ENCODE measurements around the gene CMTM6.
"Not testable (repeated sequence)": the region's sequence is repeated elsewhere in the genome, so short reads cannot be mapped to it uniquely, and the experiment has no call there.

Gene CMTM6

DNA sequence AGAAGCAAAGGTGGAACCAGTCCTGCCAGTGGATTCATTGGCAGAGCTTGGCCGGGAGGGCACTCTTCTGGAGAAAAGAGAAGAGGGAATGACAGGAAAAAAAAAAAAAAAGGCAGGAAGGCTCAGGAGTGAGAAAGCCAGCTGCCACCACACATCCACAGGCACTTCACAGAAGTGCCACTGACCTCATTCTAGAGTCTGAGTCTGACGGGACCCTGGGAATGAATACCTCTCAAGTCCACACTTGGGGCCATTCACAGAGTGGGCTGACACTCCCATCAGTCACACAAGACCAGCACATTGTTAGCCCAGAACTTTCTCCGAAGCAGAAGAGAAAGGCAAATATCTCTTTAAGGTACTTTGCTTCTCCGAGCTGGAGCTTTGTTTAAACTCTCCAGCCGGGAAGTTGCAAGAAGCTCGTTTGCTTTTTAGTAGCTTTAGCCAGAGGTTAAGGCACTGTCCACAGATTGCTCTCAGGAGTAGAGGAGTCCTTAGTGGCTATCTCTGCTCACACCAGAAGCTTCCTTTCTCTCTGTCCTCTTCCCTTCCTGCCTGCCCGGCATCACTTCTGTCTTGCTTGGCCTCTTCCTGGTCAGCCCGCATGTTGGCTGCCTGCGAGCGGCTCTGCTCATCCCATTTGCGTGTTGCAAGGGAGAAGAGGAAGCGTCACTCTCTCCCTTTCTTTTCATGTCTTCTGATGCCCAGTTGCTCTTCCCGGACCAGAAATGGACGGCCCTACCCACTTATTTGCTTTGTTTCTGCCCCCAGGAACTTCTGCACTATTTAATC, 53.8 kb downstream of the CMTM6 start:
- WGBS (ENCODE audit: insufficient coverage, insufficient read length): no CpG with 5 or more reads among the region's 14 CpGs
- no peaks in the 10 kb centered on the region for H3K9me3 ChIP-seq (ENCODE audit: control insufficient read depth, insufficient read depth, low read length)
- DNase-seq (ENCODE audit: low read depth, low spot score): no peak
- H3K27ac ChIP-seq (ENCODE audit: low read length): no peak overlapping the region
- H3K4me3 ChIP-seq (ENCODE audit: low read length): no peak overlapping the region
- no peaks in the 10 kb centered on the region for H3K4me1 ChIP-seq (ENCODE audit: control insufficient read depth, insufficient read depth, low read length)
- H3K27me3 ChIP-seq (ENCODE audit: control insufficient read depth, insufficient read depth, low read length): no peaks in the 10 kb centered on the region
- peaks cover 3% of the 10 kb centered on the region; the same call in 1 of the 2 replicates for H3K36me3 ChIP-seq (ENCODE audit: control insufficient read depth, insufficient read depth, low read length)

DNA sequence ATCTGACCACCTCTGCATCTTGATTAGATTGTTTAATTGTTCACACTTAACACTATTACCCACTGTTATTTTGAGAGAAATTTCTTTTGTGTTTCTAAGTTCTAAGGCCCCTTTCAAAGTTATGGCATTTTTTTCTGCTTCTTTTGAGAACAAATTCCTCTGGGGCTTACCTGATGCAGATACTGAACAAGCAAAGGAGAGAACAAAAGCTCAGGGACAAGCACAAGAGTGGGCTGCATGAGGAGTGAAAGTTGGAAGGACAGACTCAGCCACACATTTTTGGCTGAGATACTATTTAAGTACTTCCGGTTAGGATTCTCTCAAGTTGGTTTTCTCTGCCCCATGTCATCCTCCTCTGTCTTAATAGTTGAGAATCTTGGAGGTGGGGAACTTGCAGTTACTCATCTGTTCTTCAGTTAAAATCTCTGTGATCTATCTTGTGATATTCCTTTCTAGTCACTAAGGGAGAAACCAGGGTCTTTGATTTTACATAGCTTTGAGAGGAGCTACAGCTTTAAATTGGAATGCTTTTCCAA, 54.7 kb downstream of the CMTM6 start:
- H3K4me1 ChIP-seq (ENCODE audit: control insufficient read depth, insufficient read depth, low read length): no peaks in the 10 kb centered on the region
- no CpG with 5 or more reads among the region's 1 CpG for WGBS (ENCODE audit: insufficient coverage, insufficient read length)
- no peaks in the 10 kb centered on the region for H3K27me3 ChIP-seq (ENCODE audit: control insufficient read depth, insufficient read depth, low read length)
- H3K4me3 ChIP-seq (ENCODE audit: low read length): no peak overlapping the region
- peaks cover 3% of the 10 kb centered on the region; the same call in 1 of the 2 replicates for H3K36me3 ChIP-seq (ENCODE audit: control insufficient read depth, insufficient read depth, low read length)
- no peak for DNase-seq (ENCODE audit: low read depth, low spot score)
- H3K9me3 ChIP-seq (ENCODE audit: control insufficient read depth, insufficient read depth, low read length): no peaks in the 10 kb centered on the region
- H3K27ac ChIP-seq (ENCODE audit: low read length): no peak overlapping the region

DNA sequence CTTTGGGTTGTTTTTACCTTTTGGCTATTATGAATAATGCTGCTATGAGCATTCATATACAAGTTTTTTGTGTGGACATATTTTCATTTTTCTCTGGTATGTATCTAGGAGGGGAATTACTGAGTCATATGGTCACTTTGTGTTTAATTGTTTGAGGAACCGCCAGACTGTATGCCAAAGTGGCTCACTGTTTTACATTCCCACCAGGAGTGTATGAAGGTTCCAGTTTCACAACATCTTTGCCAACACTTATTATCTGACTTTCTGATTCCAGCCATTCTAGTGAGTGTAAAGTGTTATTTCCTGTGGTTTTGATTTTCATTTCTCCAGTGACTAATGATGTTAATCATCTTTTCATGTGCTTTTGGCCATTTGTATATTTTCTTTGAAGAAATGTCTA, 59.2 kb downstream of the CMTM6 start:
- Histone ChIP-seq H3K4me3 (ENCODE audit: low read length) (no peak overlapping the region), H3K36me3 (ENCODE audit: control insufficient read depth, insufficient read depth, low read length) (no peaks in the 10 kb centered on the region), H3K4me1 (ENCODE audit: control insufficient read depth, insufficient read depth, low read length) (peaks cover 2% of the 10 kb centered on the region; the same call in 1 of the 2 replicates), H3K27me3 (ENCODE audit: control insufficient read depth, insufficient read depth, low read length) (no peaks in the 10 kb centered on the region; the same call in 1 of the 2 replicates), H3K27ac (ENCODE audit: low read length) (no peak overlapping the region), H3K9me3 (ENCODE audit: control insufficient read depth, insufficient read depth, low read length) (no peaks in the 10 kb centered on the region)
- WGBS (ENCODE audit: insufficient coverage, insufficient read length): no CpG with 5 or more reads among the region's 1 CpG
- DNase-seq (ENCODE audit: low read depth, low spot score): no peak

DNA sequence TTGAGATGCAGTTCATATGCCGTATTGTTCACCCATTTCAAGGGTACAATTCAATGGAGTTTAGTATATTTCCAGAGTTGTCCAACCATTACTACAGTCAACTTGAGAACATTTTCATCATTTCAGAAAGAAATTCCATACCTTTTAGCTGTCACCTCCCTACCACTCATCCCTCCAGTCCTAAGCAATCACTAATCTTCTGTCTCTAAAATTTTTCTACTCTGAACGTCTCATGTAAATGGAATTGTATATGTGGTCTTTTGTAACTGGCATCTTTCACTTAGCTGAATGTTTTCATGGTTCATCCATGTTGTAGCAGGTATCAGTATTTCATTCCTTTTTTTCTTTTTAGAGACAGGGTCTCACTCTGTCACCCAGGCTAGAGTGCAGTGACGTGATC, 59.9 kb downstream of the CMTM6 start:
- no CpG with 5 or more reads among the region's 3 CpGs for WGBS (ENCODE audit: insufficient coverage, insufficient read length)
- Histone ChIP-seq H3K36me3 (ENCODE audit: control insufficient read depth, insufficient read depth, low read length) (no peaks in the 10 kb centered on the region), H3K9me3 (ENCODE audit: control insufficient read depth, insufficient read depth, low read length) (no peaks in the 10 kb centered on the region), H3K4me1 (ENCODE audit: control insufficient read depth, insufficient read depth, low read length) (peaks cover 2% of the 10 kb centered on the region; the same call in 1 of the 2 replicates), H3K27ac (ENCODE audit: low read length) (no peak overlapping the region), H3K27me3 (ENCODE audit: control insufficient read depth, insufficient read depth, low read length) (no peaks in the 10 kb centered on the region; the same call in 1 of the 2 replicates), H3K4me3 (ENCODE audit: low read length) (no peak overlapping the region)
- DNase-seq (ENCODE audit: low read depth, low spot score): no peak

DNA sequence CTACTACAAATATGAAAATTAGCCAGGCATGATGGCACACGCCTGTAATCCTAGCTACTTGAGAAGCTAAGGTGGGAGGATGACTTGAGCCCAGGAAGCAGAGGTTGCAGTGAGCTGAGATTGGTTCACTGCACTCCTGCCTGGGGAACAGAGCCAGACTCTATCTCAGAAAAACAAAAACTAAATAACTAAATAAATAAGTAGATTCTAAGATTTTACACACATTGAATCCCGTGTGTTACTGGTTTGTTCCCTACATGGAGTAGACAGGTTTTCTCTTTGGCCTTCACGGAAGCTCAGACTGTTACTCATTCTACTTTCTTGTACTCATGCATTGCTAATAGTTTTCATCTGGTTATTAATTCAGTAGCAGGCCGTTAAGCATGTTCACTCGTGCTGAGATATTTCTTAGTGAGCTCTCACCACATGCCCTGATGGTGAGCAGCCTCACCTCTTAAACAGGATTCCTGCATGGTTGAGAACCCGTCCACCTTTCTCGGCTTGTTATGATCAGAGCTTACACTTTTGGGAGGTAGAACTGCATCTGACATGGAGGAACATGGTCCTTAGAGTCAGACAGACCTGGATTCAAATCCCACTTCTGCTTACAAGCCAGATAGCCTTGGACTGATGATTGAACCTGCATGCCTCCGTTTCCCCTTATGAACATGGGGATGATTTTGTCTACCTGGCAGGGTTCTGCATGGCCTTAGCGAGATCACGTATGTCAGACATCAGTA, 61.9 kb downstream of the CMTM6 start:
- no CpG with 5 or more reads among the region's 10 CpGs for WGBS (ENCODE audit: insufficient coverage, insufficient read length)
- no peaks in the 10 kb centered on the region for H3K9me3 ChIP-seq (ENCODE audit: control insufficient read depth, insufficient read depth, low read length)
- H3K27me3 ChIP-seq (ENCODE audit: control insufficient read depth, insufficient read depth, low read length): no peaks in the 10 kb centered on the region; the same call in 1 of the 2 replicates
- H3K4me1 ChIP-seq (ENCODE audit: control insufficient read depth, insufficient read depth, low read length): peaks cover 2% of the 10 kb centered on the region; the same call in 1 of the 2 replicates
- H3K36me3 ChIP-seq (ENCODE audit: control insufficient read depth, insufficient read depth, low read length): no peaks in the 10 kb centered on the region
- no peak overlapping the region for H3K27ac ChIP-seq (ENCODE audit: low read length)
- no peak for DNase-seq (ENCODE audit: low read depth, low spot score)
- H3K4me3 ChIP-seq (ENCODE audit: low read length): no peak overlapping the region

DNA sequence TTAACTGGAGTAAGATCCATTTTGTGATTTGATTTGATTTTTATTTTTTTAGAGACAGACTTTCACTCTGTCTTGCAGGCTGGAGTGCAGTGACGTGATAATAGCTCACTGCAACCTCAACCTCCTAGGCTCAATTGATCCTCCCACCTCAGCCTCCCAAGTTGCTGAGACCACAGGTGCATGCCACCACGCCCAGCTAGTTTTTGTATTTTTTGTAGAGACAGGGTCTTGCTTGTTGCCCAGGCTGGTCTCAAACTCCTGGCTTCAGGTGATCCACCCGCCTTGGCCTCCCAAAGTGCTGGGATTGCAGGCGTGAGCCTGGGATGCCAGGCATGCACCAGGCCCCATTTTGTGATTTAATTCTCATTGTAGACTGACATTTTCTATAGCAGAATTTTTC, 63.2 kb downstream of the CMTM6 start:
- not testable (repeated sequence) for DNase-seq (ENCODE audit: low read depth, low spot score)

DNA sequence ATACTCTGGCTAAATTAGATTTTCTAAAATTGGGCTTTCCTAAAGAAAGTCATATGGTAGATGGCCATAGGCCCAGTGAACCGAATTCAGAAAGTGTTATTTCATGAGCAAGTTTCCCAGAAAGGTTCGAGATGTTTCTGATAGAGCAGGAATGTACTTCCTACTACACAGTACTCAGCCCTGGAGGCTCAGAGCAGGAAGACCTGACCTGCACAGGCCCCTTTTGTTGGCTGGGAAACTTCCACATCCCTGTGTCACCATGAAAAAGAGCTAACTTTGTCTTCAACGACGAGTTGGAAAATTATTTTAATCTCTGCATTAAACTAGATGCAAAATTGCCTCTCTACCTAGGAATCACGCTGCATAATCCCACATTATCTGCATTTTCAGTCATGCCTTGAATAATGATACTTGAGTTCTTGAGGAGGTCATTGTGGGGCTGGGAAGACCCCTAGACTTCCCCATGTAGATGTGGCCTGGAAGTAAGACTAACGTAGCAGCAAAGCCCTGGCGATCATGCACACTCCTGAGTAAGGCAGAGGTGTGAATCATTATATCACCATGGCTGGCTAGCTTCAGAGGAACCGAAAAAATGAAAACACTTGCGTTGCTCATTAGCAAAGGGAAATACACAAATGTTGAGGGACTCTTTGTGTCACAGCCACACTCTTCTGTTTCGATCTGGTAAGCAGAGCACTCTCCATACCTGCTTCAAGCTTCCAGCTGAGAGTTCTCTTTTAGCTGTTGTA, 63.9 kb downstream of the CMTM6 start:
- no CpG with 5 or more reads among the region's 10 CpGs for WGBS (ENCODE audit: insufficient coverage, insufficient read length)
- Histone ChIP-seq H3K4me1 (ENCODE audit: control insufficient read depth, insufficient read depth, low read length) (peaks cover 2% of the 10 kb centered on the region; the same call in 1 of the 2 replicates), H3K4me3 (ENCODE audit: low read length) (no peak overlapping the region), H3K36me3 (ENCODE audit: control insufficient read depth, insufficient read depth, low read length) (no peaks in the 10 kb centered on the region), H3K27me3 (ENCODE audit: control insufficient read depth, insufficient read depth, low read length) (no peaks in the 10 kb centered on the region; the same call in 1 of the 2 replicates), H3K27ac (ENCODE audit: low read length) (no peak overlapping the region), H3K9me3 (ENCODE audit: control insufficient read depth, insufficient read depth, low read length) (no peaks in the 10 kb centered on the region)
- no peak for DNase-seq (ENCODE audit: low read depth, low spot score)

More for the DNA sequence above, 63.2 kb downstream of the CMTM6 start:
- H3K27me3 ChIP-seq (ENCODE audit: control insufficient read depth, insufficient read depth, low read length); H3K4me1 ChIP-seq (ENCODE audit: control insufficient read depth, insufficient read depth, low read length); H3K27ac ChIP-seq (ENCODE audit: low read length); H3K36me3 ChIP-seq (ENCODE audit: control insufficient read depth, insufficient read depth, low read length); H3K4me3 ChIP-seq (ENCODE audit: low read length); H3K9me3 ChIP-seq (ENCODE audit: control insufficient read depth, insufficient read depth, low read length): not testable (repeated sequence)
- WGBS (ENCODE audit: insufficient coverage, insufficient read length): no CpG with 5 or more reads among the region's 4 CpGs

DNA sequence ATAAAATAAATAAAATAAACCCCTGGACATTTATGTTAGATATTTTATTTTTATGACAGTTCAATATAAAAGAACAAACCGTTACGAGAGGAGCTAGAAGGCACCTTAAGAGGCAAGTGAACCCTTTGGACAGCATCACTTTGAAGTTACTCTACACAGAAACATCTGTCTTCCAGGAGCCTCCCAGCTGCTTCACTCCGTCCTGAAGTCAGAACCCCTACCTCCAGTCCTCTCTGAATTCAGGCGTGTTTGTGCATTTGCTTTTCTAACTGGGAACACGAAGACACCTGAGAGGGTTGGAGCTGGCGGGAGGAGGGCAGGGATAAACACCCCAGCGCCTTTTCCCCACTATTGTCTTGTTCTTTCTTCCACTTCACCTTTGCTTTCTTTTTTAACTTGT, 64.8 kb downstream of the CMTM6 start:
- Histone ChIP-seq H3K27ac (ENCODE audit: low read length) (no peak overlapping the region), H3K27me3 (ENCODE audit: control insufficient read depth, insufficient read depth, low read length) (no peaks in the 10 kb centered on the region; the same call in 1 of the 2 replicates), H3K4me3 (ENCODE audit: low read length) (no peak overlapping the region), H3K9me3 (ENCODE audit: control insufficient read depth, insufficient read depth, low read length) (no peaks in the 10 kb centered on the region), H3K36me3 (ENCODE audit: control insufficient read depth, insufficient read depth, low read length) (no peaks in the 10 kb centered on the region), H3K4me1 (ENCODE audit: control insufficient read depth, insufficient read depth, low read length) (peaks cover 2% of the 10 kb centered on the region; the same call in 1 of the 2 replicates)
- DNase-seq (ENCODE audit: low read depth, low spot score): no peak
- WGBS (ENCODE audit: insufficient coverage, insufficient read length): no CpG with 5 or more reads among the region's 7 CpGs

DNA sequence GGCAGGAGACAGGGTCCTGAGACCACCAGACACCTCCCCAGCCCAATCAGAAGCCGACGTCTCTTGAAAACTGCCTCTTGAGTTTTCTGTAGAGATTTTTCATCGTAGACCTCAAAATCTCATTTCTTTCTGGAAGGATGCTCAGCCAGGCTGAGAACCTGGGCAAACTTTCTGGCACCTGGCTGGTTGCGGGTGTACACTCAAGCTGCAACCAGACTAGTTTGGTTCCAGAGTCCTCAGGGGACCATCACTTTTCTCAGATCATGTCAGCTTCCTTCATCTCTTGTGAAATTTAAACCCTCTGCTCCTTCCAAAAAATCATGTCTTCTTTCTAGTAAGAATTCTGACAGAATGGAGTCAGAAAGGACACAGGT, 65.8 kb downstream of the CMTM6 start:
- Histone ChIP-seq H3K27ac (ENCODE audit: low read length) (no peak overlapping the region), H3K4me3 (ENCODE audit: low read length) (no peak overlapping the region), H3K27me3 (ENCODE audit: control insufficient read depth, insufficient read depth, low read length) (no peaks in the 10 kb centered on the region; the same call in 1 of the 2 replicates), H3K9me3 (ENCODE audit: control insufficient read depth, insufficient read depth, low read length) (no peaks in the 10 kb centered on the region), H3K4me1 (ENCODE audit: control insufficient read depth, insufficient read depth, low read length) (peaks cover 2% of the 10 kb centered on the region; the same call in 1 of the 2 replicates), H3K36me3 (ENCODE audit: control insufficient read depth, insufficient read depth, low read length) (no peaks in the 10 kb centered on the region)
- no peak for DNase-seq (ENCODE audit: low read depth, low spot score)
- no CpG with 5 or more reads among the region's 4 CpGs for WGBS (ENCODE audit: insufficient coverage, insufficient read length)
